ENCODE results near the gene SORT1. TPM values are rescaled to one million over a fixed set of nuclear protein-coding genes. Genes with fewer than 3 reads are reported as not detected.
A peak's percentile ranks its signal among the peaks of the same experiment; 100 is the strongest.

Gene SORT1
- total and polyA plus RNA-seq, 2 of the 13 experiments (the other 11 are each of a cell fraction or from before 2014, with no cell fraction given) = 32.4 to 93.0 TPM

DNA sequence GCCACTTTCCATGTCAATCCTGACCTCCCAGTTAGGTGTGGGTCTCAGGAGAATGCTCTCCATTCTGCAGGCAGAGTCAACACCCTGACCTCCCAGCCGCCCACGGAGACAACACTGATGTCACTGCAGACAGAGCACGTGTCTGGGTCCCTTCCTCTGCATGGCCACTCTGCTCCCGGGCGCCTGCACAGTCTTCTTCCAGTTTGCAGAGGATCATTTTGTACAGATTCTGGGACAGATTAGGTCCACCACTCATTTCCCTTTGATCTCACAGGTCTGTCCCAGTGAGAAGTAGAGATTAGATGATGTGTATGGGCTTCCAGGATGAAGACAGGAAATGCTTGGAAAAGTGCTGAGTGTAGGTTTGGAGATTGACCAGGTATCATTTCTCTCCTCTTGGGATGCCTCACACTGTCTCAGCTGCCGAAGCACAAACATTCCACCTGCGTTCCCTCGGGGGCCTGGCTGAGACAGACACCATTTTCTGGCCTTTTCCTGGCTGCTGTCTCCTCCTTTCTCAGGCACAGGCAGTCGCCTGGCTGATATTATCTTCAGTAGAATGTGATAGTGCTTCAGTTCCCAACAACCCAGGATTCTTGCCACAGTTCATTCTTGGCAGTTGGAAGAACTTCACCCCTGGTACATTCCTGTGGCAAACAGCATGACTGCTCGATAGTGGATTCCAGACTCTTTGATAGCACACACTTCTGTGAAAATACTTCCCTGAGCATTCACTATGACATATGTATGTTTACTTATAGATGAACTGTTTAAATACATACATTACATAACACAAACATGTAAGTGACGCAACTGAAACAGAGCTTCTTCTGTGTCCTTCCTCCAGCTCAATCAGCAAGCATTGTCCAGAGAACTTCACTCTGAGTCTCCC, 98.8 kb downstream of the SORT1 start (continued):
- TF ChIP-seq KDM5B (CRISPR knock-in tag; IDR thresholded peaks at IDR 0.05; ENCODE audit: borderline replicate concordance) = peak; percentile 68; the same call in 1 of the 2 replicates
- TF ChIP-seq, protein P1, sequence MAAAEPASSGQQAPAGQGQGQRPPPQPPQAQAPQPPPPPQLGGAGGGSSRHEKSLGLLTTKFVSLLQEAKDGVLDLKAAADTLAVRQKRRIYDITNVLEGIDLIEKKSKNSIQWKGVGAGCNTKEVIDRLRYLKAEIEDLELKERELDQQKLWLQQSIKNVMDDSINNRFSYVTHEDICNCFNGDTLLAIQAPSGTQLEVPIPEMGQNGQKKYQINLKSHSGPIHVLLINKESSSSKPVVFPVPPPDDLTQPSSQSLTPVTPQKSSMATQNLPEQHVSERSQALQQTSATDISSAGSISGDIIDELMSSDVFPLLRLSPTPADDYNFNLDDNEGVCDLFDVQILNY (CRISPR knock-in tag; conservative IDR thresholded peaks at IDR 0.05) = no peak
- TF ChIP-seq IRF2 (CRISPR knock-in tag; IDR thresholded peaks at IDR 0.05) = no peak
- peak; percentile 61; the same call in 1 of the 2 replicates for TF ChIP-seq ZNF589 (CRISPR knock-in tag; conservative IDR thresholded peaks at IDR 0.05)
- TF ChIP-seq TAF1 (CRISPR knock-in tag; IDR thresholded peaks at IDR 0.05) = no peak
- no peak for TF ChIP-seq IKZF1 (IDR thresholded peaks at IDR 0.05)
- no peak for TF ChIP-seq NFE2 (CRISPR knock-in tag; IDR thresholded peaks at IDR 0.05)
- TF ChIP-seq TGIF2 (CRISPR knock-in tag; IDR thresholded peaks at IDR 0.05) = peak; percentile 88; the same call in 1 of the 2 replicates
- TF ChIP-seq TOE1 (CRISPR knock-in tag; IDR thresholded peaks at IDR 0.05) = no peak
- no peak for TF ChIP-seq IKZF4 (CRISPR knock-in tag; IDR thresholded peaks at IDR 0.05; ENCODE audit: borderline replicate concordance, low read depth, not compliant biosample characterization)
- TF ChIP-seq ZNF772 (CRISPR knock-in tag; IDR thresholded peaks at IDR 0.05) = no peak; the same call in 1 of the 2 replicates
- TF ChIP-seq ZNF687 (CRISPR knock-in tag; IDR thresholded peaks at IDR 0.05) = peak; percentile 98
- TF ChIP-seq KMT2B (CRISPR knock-in tag; IDR thresholded peaks at IDR 0.05) = peak; percentile 50; the same call in 1 of the 2 replicates
- no peak for TF ChIP-seq GLI4 (CRISPR knock-in tag; IDR thresholded peaks at IDR 0.05; ENCODE audit: borderline replicate concordance)
- no peak for TF ChIP-seq HNRNPL (IDR thresholded peaks at IDR 0.05; ENCODE audit: low read depth, low read length)
- TF ChIP-seq ZNF543 (CRISPR knock-in tag; IDR thresholded peaks at IDR 0.05) = peak; percentile 74; the same call in 1 of the 2 replicates
- TF ChIP-seq LCORL (IDR thresholded peaks at IDR 0.05) = no peak
- TF ChIP-seq LCORL (CRISPR knock-in tag; IDR thresholded peaks at IDR 0.05) = peak; percentile 39
- TF ChIP-seq ZNF350 (CRISPR knock-in tag; IDR thresholded peaks at IDR 0.05; ENCODE audit: borderline replicate concordance, low read depth) = peak; percentile 19; the same call in 1 of the 2 replicates
- TF ChIP-seq CBFB (CRISPR knock-in tag; IDR thresholded peaks at IDR 0.05) = peak; percentile 14; the same call in 1 of the 2 replicates
- peak; percentile 88 for TF ChIP-seq RARA (CRISPR knock-in tag; IDR thresholded peaks at IDR 0.05)
- no peak for TF ChIP-seq GTF2F1 (IDR thresholded peaks at IDR 0.05; ENCODE audit: low read length)
- TF ChIP-seq ARID2 (CRISPR knock-in tag; IDR thresholded peaks at IDR 0.05; ENCODE audit: borderline replicate concordance) = no peak
- peak; percentile 17; the same call in 1 of the 2 replicates for TF ChIP-seq GMEB1 (CRISPR knock-in tag; IDR thresholded peaks at IDR 0.05; ENCODE audit: borderline replicate concordance)
- TF ChIP-seq ETV6 (CRISPR knock-in tag; conservative IDR thresholded peaks at IDR 0.05) = no peak
